Measurements from ENCODE around the gene INTS11.

INTS11 gene

DNA sequence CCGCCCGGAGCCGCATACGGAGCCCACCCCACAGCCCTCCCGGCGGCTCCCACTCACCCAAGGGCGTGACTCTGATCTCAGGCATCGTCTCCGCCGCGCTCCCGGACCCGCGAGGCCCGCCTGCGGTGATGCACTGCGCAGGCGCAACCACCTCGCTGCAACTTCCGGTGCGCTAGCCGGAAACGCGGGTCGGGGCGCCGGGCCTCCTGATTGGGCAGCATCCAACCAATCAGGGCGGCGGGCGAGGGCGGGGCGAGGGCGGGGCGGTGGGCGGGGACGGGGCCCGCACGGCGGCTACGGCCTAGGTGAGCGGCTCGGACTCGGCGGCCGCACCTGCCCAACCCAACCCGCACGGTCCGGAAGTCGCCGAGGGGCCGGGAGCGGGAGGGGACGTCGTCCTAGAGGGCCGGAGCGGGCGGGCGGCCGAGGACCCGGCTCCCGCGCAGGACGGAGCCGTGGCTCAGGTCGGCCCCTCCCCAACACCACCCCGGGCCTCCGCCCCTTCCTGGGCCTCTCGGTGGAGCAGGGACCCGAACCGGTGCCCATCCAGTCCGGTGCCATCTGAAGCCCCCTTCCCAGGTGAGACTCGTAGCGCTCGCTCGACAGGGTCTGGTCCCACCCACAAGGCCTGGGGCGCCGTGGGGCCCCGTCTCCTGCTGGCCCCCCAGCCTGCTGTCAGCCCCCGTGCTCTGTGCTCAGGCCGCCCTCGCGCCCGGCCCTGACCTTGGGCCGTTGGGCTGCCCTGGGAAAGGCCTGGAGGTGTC lies at the start of gene INTS11, which contains the start of gene CPTP:
Gene INTS11 (minus strand): TSS at position 137 of the 764 bp plus-strand sequence. CDS start 52 bp downstream, at position 85.
Gene CPTP (plus strand): TSS at position 279 of the 764 bp plus-strand sequence. CDS start 2,109 bp downstream, outside the sequence.
- TF ChIP-seq, protein P1, sequence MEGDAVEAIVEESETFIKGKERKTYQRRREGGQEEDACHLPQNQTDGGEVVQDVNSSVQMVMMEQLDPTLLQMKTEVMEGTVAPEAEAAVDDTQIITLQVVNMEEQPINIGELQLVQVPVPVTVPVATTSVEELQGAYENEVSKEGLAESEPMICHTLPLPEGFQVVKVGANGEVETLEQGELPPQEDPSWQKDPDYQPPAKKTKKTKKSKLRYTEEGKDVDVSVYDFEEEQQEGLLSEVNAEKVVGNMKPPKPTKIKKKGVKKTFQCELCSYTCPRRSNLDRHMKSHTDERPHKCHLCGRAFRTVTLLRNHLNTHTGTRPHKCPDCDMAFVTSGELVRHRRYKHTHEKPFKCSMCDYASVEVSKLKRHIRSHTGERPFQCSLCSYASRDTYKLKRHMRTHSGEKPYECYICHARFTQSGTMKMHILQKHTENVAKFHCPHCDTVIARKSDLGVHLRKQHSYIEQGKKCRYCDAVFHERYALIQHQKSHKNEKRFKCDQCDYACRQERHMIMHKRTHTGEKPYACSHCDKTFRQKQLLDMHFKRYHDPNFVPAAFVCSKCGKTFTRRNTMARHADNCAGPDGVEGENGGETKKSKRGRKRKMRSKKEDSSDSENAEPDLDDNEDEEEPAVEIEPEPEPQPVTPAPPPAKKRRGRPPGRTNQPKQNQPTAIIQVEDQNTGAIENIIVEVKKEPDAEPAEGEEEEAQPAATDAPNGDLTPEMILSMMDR (IDR thresholded peaks at IDR 0.05; ENCODE audit: control extremely low read depth, extremely low read depth, low read depth, missing control alignments), result no peak
- ChIA-PET CTCF (interaction anchor here (0.9 to 1.4 kb wide), 2 partner anchors 47 to 202 kb away, joined by 3 to 4 read pairs; no protein-coding TSS in a partner anchor), POLR2A (interaction anchor here (0.7 kb wide), 1 partner anchor 74 kb away, joined by 3 read pairs; no protein-coding TSS in a partner anchor)
- DNase-seq (ENCODE audit: extremely low spot score), result peak; percentile 99

DNA sequence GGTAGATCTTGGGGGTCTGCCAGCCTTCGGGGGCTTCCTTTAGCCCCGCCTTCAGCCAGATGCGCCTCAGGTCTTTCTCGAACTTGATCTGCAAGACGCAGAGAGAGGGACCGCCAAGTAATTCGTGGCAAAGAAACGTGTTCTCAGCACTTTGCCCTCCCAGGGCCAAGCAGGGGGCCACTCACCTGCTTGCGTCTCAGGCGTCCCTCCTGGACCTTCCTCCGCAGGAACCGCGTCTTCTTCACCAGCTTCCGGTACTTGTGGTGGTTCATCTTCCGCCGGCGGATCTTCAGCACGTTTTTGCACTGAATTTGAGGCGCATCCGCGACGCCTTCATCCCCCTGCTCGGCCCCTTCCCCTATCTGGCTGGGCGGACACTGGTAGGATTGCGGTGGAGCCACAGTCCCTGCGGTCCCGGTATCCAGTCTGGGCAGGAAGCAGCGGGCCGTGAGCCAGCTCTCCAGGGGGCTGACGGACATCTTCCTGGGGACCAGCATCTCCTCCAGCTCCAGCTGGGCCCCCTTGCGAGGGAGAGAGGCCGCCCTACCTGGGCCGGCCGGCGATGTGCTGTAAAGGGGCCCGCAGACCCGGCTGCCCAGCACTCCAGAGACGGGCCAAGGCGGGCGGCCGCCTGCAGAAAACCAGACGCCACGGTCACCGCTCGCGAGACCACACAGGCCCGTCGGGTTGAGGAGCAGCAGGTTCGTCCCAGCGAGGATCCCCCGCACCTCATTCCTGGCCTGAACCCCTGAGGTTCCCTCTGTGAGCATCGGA lies 49.5 kb upstream of the INTS11 start:
- CTCF ChIA-PET, result interaction anchor here (0.7 to 3.7 kb wide), 5 partner anchors 17 to 64 kb away, joined by 3 to 20 read pairs (median 4); partner anchors contain the start of gene CCNL2
- TF ChIP-seq, protein P1 (IDR thresholded peaks at IDR 0.05; ENCODE audit: control extremely low read depth, extremely low read depth, low read depth, missing control alignments), result no peak
- POLR2A ChIA-PET, result no interaction called here
- DNase-seq (ENCODE audit: extremely low spot score), result no peak

DNA sequence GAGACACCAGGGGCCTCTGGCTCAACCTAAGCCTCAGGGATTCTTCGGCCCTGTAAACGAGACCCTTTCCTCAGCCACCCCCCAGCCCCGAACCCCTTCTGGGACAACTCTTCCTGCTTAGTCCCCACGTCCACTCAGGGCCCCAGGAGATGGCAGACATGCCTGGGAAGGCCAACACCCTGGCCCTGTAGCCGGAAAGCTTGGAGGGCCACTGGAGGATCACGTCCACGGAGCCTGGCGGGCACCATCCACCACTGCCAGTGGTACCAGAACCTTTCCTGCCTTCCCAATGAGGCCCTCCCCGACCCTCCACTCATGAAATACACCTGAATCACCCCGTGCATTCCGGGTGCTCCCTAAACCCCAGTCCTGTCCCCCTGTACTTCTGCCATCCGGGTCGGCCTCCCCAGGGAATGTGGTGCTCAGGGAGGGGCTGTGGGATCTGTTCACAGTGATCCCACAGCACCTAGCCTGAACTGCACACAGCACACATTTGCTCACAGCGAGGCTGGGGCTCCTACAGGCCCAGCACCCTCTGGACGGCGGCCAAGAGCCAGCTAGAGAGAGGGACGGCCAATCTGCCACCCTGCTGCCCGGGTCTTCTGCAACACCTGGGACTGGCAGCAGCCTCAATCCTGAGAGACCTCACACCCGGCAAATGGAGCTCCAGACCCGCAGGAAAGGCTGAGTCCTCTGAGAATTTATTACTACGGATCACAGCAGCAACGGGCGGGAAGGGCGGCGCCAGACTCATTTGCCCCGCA lies 48.8 kb upstream of the INTS11 start:
- TF ChIP-seq, protein P1 (IDR thresholded peaks at IDR 0.05; ENCODE audit: control extremely low read depth, extremely low read depth, low read depth, missing control alignments), result no peak
- ChIA-PET CTCF (interaction anchor here (0.7 to 4.0 kb wide), 14 partner anchors 10 to 132 kb away, joined by 3 to 29 read pairs (median 6); partner anchors contain the start of gene CCNL2), POLR2A (no interaction called here)
- no peak for DNase-seq (ENCODE audit: extremely low spot score)

DNA sequence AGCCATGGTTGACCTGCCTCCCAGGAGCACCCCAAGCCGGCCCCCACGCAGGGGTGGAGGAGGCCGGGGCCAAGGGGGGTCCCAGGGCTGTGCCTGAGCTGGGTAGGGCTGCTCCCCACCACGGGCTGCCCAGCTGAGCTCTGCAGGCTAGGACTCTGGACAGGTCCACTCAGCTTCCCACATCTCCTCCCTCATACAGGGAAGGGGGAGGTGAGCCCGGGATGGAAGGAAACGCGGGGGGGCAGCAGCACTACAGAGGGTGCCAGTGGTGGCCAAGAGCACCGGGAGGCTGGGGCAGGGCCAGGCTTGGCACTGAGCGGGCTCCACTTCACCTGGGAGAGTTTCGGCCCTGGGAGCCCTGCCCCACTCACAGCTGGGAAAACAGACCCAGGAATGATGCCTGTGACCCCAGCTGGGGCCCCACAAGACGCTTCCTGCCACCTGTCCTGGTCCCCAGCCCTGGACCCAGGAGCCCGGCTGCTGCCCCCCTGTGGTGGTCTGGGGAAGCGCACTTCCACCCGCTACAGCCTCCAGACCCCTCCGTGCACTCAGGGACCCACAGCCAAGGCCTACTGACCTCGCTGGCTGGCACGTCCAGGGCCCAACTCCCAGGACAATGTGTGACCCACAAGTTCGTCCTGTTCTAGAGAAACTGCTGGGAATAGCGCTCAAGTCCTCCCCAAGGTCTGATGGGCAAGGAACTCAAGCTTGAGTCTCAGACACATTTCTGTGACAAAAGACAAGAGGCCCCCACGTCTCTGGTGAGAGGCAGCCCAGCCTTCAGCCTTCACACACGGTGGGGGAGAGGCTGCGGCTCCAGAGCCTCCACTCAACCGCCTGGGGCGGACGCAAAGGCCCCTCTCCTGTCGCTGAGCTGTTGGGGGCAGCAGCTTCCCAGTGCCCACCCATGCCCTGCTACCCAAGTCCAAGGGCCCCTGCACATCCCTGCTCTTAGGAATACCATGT lies 47.6 kb upstream of the INTS11 start:
- POLR2A ChIA-PET, result interaction anchor here (0.9 kb wide), 1 partner anchor 27 kb away, joined by 4 read pairs; the partner anchor contains the start of gene CCNL2
- CTCF ChIA-PET, result interaction anchor here (0.6 to 4.0 kb wide), 27 partner anchors 9 to 387 kb away, joined by 3 to 29 read pairs (median 4); partner anchors contain the start of genes CCNL2, MRPL20, MXRA8 and UBE2J2
- DNase-seq (ENCODE audit: extremely low spot score), result peak; percentile 90
- TF ChIP-seq, protein P1 (IDR thresholded peaks at IDR 0.05; ENCODE audit: control extremely low read depth, extremely low read depth, low read depth, missing control alignments), result peak; percentile 92

DNA sequence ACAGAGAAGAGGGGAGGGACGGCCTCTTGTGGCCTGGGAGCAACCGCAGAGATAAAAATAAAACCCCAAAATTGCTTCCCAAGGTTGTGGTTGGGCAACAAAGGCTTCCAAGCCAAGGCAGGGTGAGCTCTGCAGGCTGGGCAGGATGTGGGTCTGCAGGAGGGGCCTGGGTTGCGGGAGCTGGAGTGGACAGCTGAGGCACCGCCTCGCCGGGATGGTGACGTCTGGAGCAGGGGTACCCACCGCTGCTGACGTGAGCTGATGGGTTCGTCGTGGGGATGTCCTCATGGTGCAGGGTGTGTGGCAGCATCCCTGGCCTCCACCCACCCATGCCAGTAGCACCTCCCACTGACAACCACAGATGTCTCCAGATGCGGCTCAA lies 46.9 kb upstream of the INTS11 start:
- ChIA-PET POLR2A (no interaction called here), CTCF (interaction anchor here (0.8 to 4.0 kb wide), 21 partner anchors 8 to 387 kb away, joined by 3 to 29 read pairs (median 4); partner anchors contain the start of genes CCNL2, MRPL20, MXRA8 and UBE2J2)
- TF ChIP-seq, protein P1 (IDR thresholded peaks at IDR 0.05; ENCODE audit: control extremely low read depth, extremely low read depth, low read depth, missing control alignments), result no peak
- DNase-seq (ENCODE audit: extremely low spot score), result no peak
